A673 (cell line): ENCODE data around the gene CFAP161.

ENCODE experiments used
- CTCF ChIP-seq: fragments of 300-800, 200-600 bp; sonication (generic); conservative IDR thresholded peaks from 2 replicates; pipeline ENCODE4 v1.5.1; 2017; ENCODE audit warnings: low read depth, mild to moderate bottlenecking, antibody characterized with exemption, low read length, moderate library complexity, mixed read lengths
- EZH2 ChIP-seq: fragments of 200-600 bp; sonication (generic); IDR thresholded peaks from 2 replicates; pipeline ENCODE4 v1.6.1; 2017; ENCODE audit warnings: borderline replicate concordance, low read depth, mild to moderate bottlenecking, mixed read lengths, antibody characterized with exemption, low read length; ENCODE audit not compliant: poor library complexity, severe bottlenecking

DNA sequence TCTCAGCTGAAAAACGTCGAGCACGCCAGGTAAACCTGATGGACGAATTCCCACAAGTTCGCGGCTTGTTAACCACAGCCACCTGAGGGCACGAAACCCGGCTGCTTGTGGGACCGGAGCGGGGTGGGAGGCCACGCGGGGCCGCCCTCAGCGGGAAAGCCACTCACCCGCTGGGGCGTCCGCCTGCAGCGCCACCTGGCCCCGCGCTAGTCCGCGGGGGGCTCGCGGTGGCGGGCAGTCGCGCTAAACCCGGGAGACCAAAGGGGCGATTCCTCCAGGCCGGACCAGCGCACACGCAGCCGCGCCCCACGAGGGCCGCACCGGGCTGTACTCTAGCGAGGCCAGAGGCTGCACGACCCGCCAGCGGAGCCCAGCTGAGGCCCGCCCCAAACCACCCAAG lies 15.7 kb upstream of the CFAP161 start:
- TF ChIP-seq CTCF (no peak), EZH2 (no peak)
